ENCODE data around the gene CHD9.
"Not testable (repeated sequence)": the region's sequence is repeated elsewhere in the genome, so short reads cannot be mapped to it uniquely, and the experiment has no call there.

DNA sequence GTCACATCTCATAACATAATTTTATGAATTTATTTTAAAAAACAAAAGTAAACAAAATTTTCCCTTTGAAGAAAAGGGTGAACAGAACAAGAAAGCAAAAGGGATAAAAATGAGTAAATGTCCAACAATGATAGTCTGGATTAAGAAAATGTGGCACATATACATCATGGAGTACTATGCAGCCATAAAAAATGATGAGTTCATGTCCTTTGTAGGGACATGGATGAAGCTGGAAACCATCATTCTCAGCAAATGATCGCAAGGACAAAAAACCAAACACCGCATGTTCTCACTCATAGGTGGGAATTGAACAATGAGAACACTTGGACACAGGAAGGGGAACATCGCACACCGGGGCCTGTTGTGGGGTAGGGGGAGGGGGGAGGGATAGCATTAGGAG is 3.5 kb upstream of the CHD9 start:
- TF ChIP-seq, protein P1, sequence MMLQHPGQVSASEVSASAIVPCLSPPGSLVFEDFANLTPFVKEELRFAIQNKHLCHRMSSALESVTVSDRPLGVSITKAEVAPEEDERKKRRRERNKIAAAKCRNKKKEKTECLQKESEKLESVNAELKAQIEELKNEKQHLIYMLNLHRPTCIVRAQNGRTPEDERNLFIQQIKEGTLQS (IDR thresholded peaks at IDR 0.05): not testable (repeated sequence)
- TF ChIP-seq FOXA1, YY1 (IDR thresholded peaks at IDR 0.05): not testable (repeated sequence)
- TF ChIP-seq, protein P2, sequence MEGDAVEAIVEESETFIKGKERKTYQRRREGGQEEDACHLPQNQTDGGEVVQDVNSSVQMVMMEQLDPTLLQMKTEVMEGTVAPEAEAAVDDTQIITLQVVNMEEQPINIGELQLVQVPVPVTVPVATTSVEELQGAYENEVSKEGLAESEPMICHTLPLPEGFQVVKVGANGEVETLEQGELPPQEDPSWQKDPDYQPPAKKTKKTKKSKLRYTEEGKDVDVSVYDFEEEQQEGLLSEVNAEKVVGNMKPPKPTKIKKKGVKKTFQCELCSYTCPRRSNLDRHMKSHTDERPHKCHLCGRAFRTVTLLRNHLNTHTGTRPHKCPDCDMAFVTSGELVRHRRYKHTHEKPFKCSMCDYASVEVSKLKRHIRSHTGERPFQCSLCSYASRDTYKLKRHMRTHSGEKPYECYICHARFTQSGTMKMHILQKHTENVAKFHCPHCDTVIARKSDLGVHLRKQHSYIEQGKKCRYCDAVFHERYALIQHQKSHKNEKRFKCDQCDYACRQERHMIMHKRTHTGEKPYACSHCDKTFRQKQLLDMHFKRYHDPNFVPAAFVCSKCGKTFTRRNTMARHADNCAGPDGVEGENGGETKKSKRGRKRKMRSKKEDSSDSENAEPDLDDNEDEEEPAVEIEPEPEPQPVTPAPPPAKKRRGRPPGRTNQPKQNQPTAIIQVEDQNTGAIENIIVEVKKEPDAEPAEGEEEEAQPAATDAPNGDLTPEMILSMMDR (IDR thresholded peaks at IDR 0.05; ENCODE audit: low read depth, low read length, missing input control): not testable (repeated sequence)

Measured in liver (tissue), 3 donors.